ENCODE results near the gene HLA-DMB. TPM values are rescaled to one million over a fixed set of nuclear protein-coding genes. Genes with fewer than 3 reads are reported as not detected.

HLA-DMB gene
- total and polyA plus RNA-seq, 2 donors (not counting 3 experiments of a cell fraction or from before 2014, with no cell fraction given) = 0.75 TPM; not detected in 1

GRCh38 chr6:32920715-32921114 lies 20.1 kb downstream of the HLA-DMB start:
- Histone ChIP-seq H3K9ac (replicated peaks; ENCODE audit: extremely low read depth, insufficient read depth, low read length) (no peak overlapping the region), H3K4me1 (ENCODE audit: control insufficient read depth, extremely low read depth, insufficient read depth, low read length) (no peaks in the 10 kb centered on the region), H3K4me3 (replicated peaks in 1 of 3; ENCODE audit: insufficient read depth in 1 of 3, low read depth in 1 of 3, low read length in 3 of 3) (no peak overlapping the region), H2AFZ (ENCODE audit: low read depth, low read length) (no peak overlapping the region), H4K20me1 (replicated peaks; ENCODE audit: control insufficient read depth, extremely low read depth, insufficient read depth, low read length) (no peaks in the 10 kb centered on the region), H3K4me2 (ENCODE audit: insufficient read depth, low read length) (peak overlapping the region; percentile 24), H3K27ac (ENCODE audit: insufficient read depth, low read depth, low read length) (no peak overlapping the region), H3K27me3 (ENCODE audit: control insufficient read depth in 2 of 2, insufficient read depth in 2 of 2, low read length in 2 of 2) (peaks cover 4 to 9% of the 10 kb centered on the region in 2 experiments), H3K79me2 (ENCODE audit: control insufficient read depth, insufficient read depth, low read length) (no peaks in the 10 kb centered on the region), H3K36me3 (ENCODE audit: control insufficient read depth in 2 of 2, extremely low read depth in 1 of 2, insufficient read depth in 2 of 2, low read length in 2 of 2) (no peaks in the 10 kb centered on the region), H3K9me1 (replicated peaks; ENCODE audit: control insufficient read depth, extremely low read depth, insufficient read depth, low read length) (no peaks in the 10 kb centered on the region), H3K9me3 (replicated peaks; ENCODE audit: control insufficient read depth, insufficient read depth, low read length) (no peaks in the 10 kb centered on the region)
- FAIRE-seq = no peak
- POLR2A ChIA-PET = interaction anchor here (1.5 kb wide), 1 partner anchor 51 kb away, joined by 3 read pairs; no protein-coding TSS in a partner anchor
- intact Hi-C loops (cut with micrococcal nuclease) (no loop called here), dilution Hi-C loops (cut with MboI; ENCODE audit: extremely low pct_ligation_motif_present, low sequenced_read_pairs) (no loop called here)
- CTCF ChIA-PET = interaction anchor here (1.2 to 2.0 kb wide), 2 partner anchors 13 to 64 kb away, joined by 5 to 17 read pairs; no protein-coding TSS in a partner anchor
- TF ChIP-seq GATA2 (IDR thresholded peaks at IDR 0.05; ENCODE audit: insufficient read depth, insufficient read length, low read depth, low read length) (no peak), CTCF (IDR thresholded peaks at IDR 0.05; ENCODE audit: extremely low read depth in 1 of 2, insufficient read depth in 1 of 2, low read depth in 1 of 2, low read length in 2 of 2) (no peak), POLR2A (IDR thresholded peaks at IDR 0.05; ENCODE audit: low read depth, low read length) (no peak), EZH2 (IDR thresholded peaks at IDR 0.05; ENCODE audit: borderline replicate concordance, low read depth, low read length, severe bottlenecking) (no peak), POLR2AphosphoS5 (IDR thresholded peaks at IDR 0.05; ENCODE audit: insufficient read depth, low read depth, low read length) (no peak), FOS (IDR thresholded peaks at IDR 0.05; ENCODE audit: borderline replicate concordance, insufficient read depth, low read length) (no peak), JUN (IDR thresholded peaks at IDR 0.05; ENCODE audit: borderline replicate concordance, insufficient read depth, insufficient read length, low read depth) (no peak), MYC (IDR thresholded peaks at IDR 0.05; ENCODE audit: low read depth, low read length) (no peak)
- TF ChIP-seq, protein P1, sequence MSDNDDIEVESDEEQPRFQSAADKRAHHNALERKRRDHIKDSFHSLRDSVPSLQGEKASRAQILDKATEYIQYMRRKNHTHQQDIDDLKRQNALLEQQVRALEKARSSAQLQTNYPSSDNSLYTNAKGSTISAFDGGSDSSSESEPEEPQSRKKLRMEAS (IDR thresholded peaks at IDR 0.05; ENCODE audit: insufficient read depth, insufficient read length) = no peak
- no TSS peak for BruUV-seq (replicated peaks)
- no peak for DNase-seq (ENCODE audit: low read depth, low spot score)
